Rectal smooth muscle tissue (tissue), 1 donor: ENCODE data around the gene DCD.

ENCODE experiments used
- H3K27ac ChIP-seq: one replicate; pipeline ENCODE4 v1.7.0; 2013; ENCODE audit warnings: low read depth, low read length, inconsistent platforms
- H3K27me3 ChIP-seq: one replicate; pipeline ENCODE4 v1.7.0; 2013; ENCODE audit warnings: low read length; ENCODE audit not compliant: control insufficient read depth, insufficient read depth
- H3K36me3 ChIP-seq: one replicate; pipeline ENCODE4 v1.7.0; 2013; ENCODE audit warnings: low read length; ENCODE audit not compliant: control insufficient read depth, insufficient read depth
- H3K4me1 ChIP-seq: one replicate; pipeline ENCODE4 v1.7.0; 2013; ENCODE audit warnings: low read length; ENCODE audit not compliant: control insufficient read depth, insufficient read depth
- H3K4me3 ChIP-seq: one replicate; pipeline ENCODE4 v1.7.0; 2013; ENCODE audit warnings: low read length
- H3K9ac ChIP-seq: one replicate; pipeline ENCODE4 v1.7.0; 2013; ENCODE audit warnings: low read length

The DCD gene

DNA sequence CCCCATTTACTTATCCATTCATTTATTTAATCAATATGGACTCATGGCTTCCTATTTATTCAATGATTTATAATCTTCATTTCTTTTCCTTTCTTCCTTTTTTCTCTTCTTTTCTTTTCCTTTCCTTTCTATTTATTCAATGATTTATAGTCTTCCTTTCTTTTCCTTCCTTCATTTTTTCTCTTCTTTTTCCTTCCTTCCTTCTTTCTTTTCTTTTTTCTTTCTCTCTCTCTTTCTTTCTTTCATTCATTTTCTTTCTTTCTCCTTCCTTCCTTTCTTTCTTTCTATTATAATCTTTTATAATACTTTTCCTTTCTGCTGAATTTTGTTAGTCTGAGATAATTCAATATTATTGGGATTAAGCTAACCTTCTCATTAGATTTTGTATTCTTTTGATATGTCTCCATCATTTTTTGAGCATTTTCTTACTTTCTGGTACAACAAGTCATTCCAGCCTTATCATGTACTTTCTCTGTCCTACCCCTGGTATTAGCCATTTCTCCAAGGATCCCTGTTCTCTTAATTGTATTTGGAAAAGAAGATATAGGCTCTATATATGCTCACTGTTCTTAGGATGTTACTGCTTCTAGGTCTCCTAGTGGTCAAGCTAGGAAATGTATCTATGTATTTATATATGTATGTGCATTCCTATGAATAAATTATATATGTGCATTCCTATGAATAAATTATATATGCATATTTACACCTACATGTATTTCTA lies 25.5 kb downstream of the DCD start:
- no peaks in the 10 kb centered on the region for H3K27me3 ChIP-seq
- H3K4me1 ChIP-seq, result no peaks in the 10 kb centered on the region
- H3K9ac ChIP-seq, result no peak overlapping the region
- H3K27ac ChIP-seq, result no peak overlapping the region
- no peaks in the 10 kb centered on the region for H3K36me3 ChIP-seq
- H3K4me3 ChIP-seq, result no peak overlapping the region

- no peak overlapping the region for H3K9ac ChIP-seq
- no peaks in the 10 kb centered on the region for H3K27me3 ChIP-seq
- no peaks in the 10 kb centered on the region for H3K36me3 ChIP-seq
- H3K4me1 ChIP-seq, result no peaks in the 10 kb centered on the region
- no peak overlapping the region for H3K4me3 ChIP-seq
- no peak overlapping the region for H3K27ac ChIP-seq
These were observed 31.1 kb downstream of the DCD start for GRCh38 chr12:54616933-54617680.

DNA sequence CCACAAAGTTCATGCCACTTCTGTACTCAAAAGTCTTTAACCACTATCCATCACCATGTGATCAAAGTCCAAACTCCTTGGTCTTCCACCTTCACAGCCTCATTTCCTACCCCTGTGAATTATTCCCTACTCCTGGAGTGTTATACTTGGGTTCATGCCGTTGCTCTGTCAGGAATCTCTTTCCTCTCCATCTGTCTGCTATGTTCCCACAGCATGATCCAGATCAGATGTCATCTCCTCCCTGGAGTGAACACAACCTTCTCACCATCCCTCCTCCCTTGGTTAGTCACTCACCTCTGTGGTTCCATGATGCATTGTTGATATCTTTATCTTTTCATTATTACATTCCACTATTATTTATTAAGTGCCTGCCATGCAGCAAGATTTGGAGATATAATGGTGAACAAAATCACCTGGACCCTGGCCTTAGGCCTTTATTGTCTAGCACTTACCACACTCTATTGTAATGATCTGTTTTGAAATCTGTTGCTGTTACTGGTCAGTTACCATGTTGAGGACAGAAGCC lies 35.9 kb downstream of the DCD start:
- Histone ChIP-seq H3K36me3 (no peaks in the 10 kb centered on the region), H3K4me1 (no peaks in the 10 kb centered on the region), H3K27me3 (no peaks in the 10 kb centered on the region), H3K4me3 (no peak overlapping the region), H3K27ac (no peak overlapping the region), H3K9ac (no peak overlapping the region)

- Histone ChIP-seq H3K27ac (no peak overlapping the region), H3K36me3 (no peaks in the 10 kb centered on the region), H3K9ac (no peak overlapping the region), H3K4me1 (no peaks in the 10 kb centered on the region), H3K4me3 (no peak overlapping the region), H3K27me3 (no peaks in the 10 kb centered on the region)
These were observed 36.4 kb downstream of the DCD start for GRCh38 chr12:54611715-54612149.

DNA sequence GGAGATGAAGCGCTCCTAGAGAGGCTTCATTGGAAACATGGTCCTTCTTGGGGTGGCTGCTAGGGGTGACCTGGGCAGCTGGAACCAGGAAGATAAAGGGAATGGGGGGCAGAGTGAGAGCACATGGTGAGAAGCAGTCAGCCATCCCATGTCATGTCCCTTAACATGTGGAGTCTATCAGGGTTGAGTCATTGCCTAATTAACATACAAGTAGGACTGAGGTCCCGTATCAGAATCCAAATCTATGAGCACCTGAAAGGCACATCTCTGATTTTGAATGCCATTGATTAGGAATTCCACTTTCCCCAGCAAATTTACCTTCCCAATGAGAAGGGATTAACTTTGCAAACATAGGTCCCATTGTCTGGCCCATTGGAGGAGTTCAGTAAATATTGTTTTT lies 39.4 kb downstream of the DCD start:
- Histone ChIP-seq H3K36me3 (no peaks in the 10 kb centered on the region), H3K27me3 (no peaks in the 10 kb centered on the region), H3K27ac (no peak overlapping the region), H3K4me3 (no peak overlapping the region), H3K9ac (no peak overlapping the region), H3K4me1 (no peaks in the 10 kb centered on the region)

GRCh38 chr12:54608156-54608555 lies 40.0 kb downstream of the DCD start:
- no peaks in the 10 kb centered on the region for H3K4me1 ChIP-seq
- H3K36me3 ChIP-seq, result no peaks in the 10 kb centered on the region
- no peak overlapping the region for H3K9ac ChIP-seq
- H3K27me3 ChIP-seq, result no peaks in the 10 kb centered on the region
- H3K4me3 ChIP-seq, result no peak overlapping the region
- no peak overlapping the region for H3K27ac ChIP-seq

DNA sequence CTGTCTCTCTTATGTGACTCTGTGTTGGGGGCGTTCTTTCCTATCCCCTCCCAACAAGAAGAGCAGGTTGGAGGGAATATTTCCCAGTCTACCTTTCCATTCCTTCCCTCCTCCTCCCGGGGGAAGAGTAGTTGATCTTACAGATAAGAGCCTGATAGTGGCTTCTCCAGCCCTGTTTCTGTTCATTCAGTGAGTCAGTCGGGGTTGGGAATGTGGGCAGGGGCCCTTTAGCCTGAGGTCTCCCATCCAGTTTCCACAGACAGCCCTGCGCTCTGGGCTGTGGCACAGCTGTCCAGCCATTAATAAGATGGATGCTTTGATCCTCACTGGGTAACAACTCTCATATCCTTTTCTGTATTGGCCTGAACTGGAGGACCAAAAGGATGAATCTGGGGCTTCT lies 41.6 kb downstream of the DCD start:
- H3K27me3 ChIP-seq, result no peaks in the 10 kb centered on the region
- no peak overlapping the region for H3K9ac ChIP-seq
- no peak overlapping the region for H3K27ac ChIP-seq
- H3K36me3 ChIP-seq, result no peaks in the 10 kb centered on the region
- H3K4me1 ChIP-seq, result no peaks in the 10 kb centered on the region
- H3K4me3 ChIP-seq, result no peak overlapping the region

- Histone ChIP-seq H3K4me3 (no peak overlapping the region), H3K27me3 (no peaks in the 10 kb centered on the region), H3K9ac (no peak overlapping the region)
These were observed 42.8 kb downstream of the DCD start for GRCh38 chr12:54605138-54605970.

DNA sequence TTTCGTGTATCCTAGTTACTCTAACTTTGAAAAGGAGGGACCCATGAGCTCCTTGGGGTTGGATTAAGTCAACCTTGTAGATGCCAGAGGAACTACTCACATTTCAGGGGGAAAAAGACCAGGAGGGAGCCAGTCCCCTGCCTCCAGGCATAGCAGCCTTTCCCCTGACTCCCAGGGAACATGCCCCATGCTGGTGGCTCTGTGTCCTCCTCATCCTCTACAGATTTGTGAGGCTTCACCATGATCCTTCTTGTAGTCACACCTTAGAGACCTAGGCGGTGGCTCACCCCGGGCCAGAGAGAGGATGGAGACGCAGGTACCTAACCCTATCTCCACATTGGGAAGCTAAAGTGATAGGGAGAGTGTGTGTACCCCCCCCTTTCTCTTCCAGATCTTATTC lies 43.7 kb downstream of the DCD start:
- Histone ChIP-seq H3K9ac (no peak overlapping the region), H3K27ac (no peak overlapping the region), H3K4me3 (no peak overlapping the region), H3K36me3 (no peaks in the 10 kb centered on the region), H3K4me1 (no peaks in the 10 kb centered on the region), H3K27me3 (no peaks in the 10 kb centered on the region)

More at GRCh38 chr12:54605138-54605970, 42.8 kb downstream of the DCD start:
- no peaks in the 10 kb centered on the region for H3K36me3 ChIP-seq
- no peaks in the 10 kb centered on the region for H3K4me1 ChIP-seq
- no peak overlapping the region for H3K27ac ChIP-seq

GRCh38 chr12:54603872-54604271 lies 44.3 kb downstream of the DCD start:
- Histone ChIP-seq H3K27me3 (no peaks in the 10 kb centered on the region), H3K27ac (no peak overlapping the region), H3K4me1 (no peaks in the 10 kb centered on the region), H3K9ac (no peak overlapping the region), H3K4me3 (no peak overlapping the region), H3K36me3 (no peaks in the 10 kb centered on the region)

- Histone ChIP-seq H3K4me1 (no peaks in the 10 kb centered on the region), H3K36me3 (no peaks in the 10 kb centered on the region), H3K4me3 (no peak overlapping the region), H3K27ac (no peak overlapping the region), H3K9ac (no peak overlapping the region), H3K27me3 (no peaks in the 10 kb centered on the region)
These were observed 44.9 kb downstream of the DCD start for GRCh38 chr12:54603173-54603814.

DNA sequence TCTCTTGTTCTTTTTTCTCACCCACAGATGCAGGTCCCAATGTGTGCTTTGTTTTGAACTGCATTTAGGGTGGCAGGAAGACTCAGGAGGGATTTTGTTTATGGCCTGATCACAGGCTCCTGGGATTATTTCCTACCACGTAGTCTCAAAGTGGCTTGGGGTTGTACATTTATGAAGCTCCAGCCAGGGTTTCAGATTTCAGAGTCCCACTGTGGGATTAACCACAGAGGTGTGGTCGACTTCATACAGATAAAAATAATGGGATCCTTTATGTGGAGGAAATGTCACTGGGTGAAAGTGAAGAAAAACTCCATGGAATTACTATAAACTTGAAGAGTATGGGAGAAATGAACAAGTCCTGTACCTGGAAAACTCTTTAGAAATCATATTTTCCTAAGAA lies 45.5 kb downstream of the DCD start:
- Histone ChIP-seq H3K9ac (no peak overlapping the region), H3K36me3 (no peaks in the 10 kb centered on the region), H3K4me1 (no peaks in the 10 kb centered on the region), H3K4me3 (no peak overlapping the region), H3K27ac (no peak overlapping the region), H3K27me3 (no peaks in the 10 kb centered on the region)
